Natural killer cell (primary cell): Measurements from ENCODE around the gene ITLN1. TPM values are rescaled to one million over a fixed set of nuclear protein-coding genes. Genes with fewer than 3 reads are reported as not detected.

ENCODE experiments used
- ATAC-seq, 3 donors: fragments of 150-1000 bp in 2 of 3; fragments of 200-7000 bp in 1 of 3; cut with Tn5 transposase; 1 replicate in 1 of 3; 2 replicates in 2 of 3; pipeline ENCODE4 v1.10.0; 2021; ENCODE audit warnings: mild to moderate bottlenecking in 2 of 3, moderate library complexity in 2 of 3
- DNase-seq, 2 donors: peaks; one replicate each; pipeline versions ENCODE4 v3.0.0 to v3.0.0-alpha.2; 2013 to 2021; ENCODE audit warnings: mixed read lengths in 1 of 2
- H3K27ac ChIP-seq: one replicate; pipeline ENCODE4 v1.5.1; 2013; ENCODE audit warnings: mild to moderate bottlenecking, low read length
- H3K27me3 ChIP-seq: one replicate; pipeline ENCODE4 v1.6.1; 2013; ENCODE audit warnings: low read length; ENCODE audit not compliant: control insufficient read depth, insufficient read depth
- H3K36me3 ChIP-seq: one replicate; pipeline ENCODE4 v1.6.1; 2013; ENCODE audit warnings: low read length; ENCODE audit not compliant: control insufficient read depth, insufficient read depth
- H3K4me1 ChIP-seq: one replicate; pipeline ENCODE4 v1.6.1; 2013; ENCODE audit warnings: low read length; ENCODE audit not compliant: control insufficient read depth, insufficient read depth
- H3K4me3 ChIP-seq: one replicate; pipeline ENCODE4 v1.5.1; 2013; ENCODE audit warnings: low read length
- H3K9me3 ChIP-seq: one replicate; pipeline ENCODE4 v1.6.1; 2013; ENCODE audit warnings: low read length; ENCODE audit not compliant: control insufficient read depth, insufficient read depth
- H3K27ac Mint-ChIP-seq, 2 donors: one replicate each; pipeline ENCODE4 v1.8.0; 2022; ENCODE audit warnings: mild to moderate bottlenecking in 2 of 2, mixed read lengths in 2 of 2, moderate library complexity in 1 of 2
- H3K27me3 Mint-ChIP-seq, 2 donors: one replicate each; pipeline ENCODE4 v1.8.0; 2022; ENCODE audit warnings: low read depth in 2 of 2, mixed read lengths in 2 of 2
- H3K36me3 Mint-ChIP-seq: one replicate; pipeline ENCODE4 v1.8.0; 2022; ENCODE audit warnings: mixed read lengths
- H3K4me1 Mint-ChIP-seq, 2 donors: one replicate each; pipeline ENCODE4 v1.8.0; 2022; ENCODE audit warnings: mixed read lengths in 2 of 2
- H3K4me3 Mint-ChIP-seq: one replicate; pipeline ENCODE4 v1.8.0; 2022; ENCODE audit warnings: mild to moderate bottlenecking, moderate library complexity, mixed read lengths
- H3K9me3 Mint-ChIP-seq, 2 donors: one replicate each; pipeline ENCODE4 v1.8.0; 2022; ENCODE audit warnings: mixed read lengths in 2 of 2
- WGBS: methylation state at CpG from one replicate; pipeline ENCODE4 v1.1.7; 2013; ENCODE audit warnings: missing lambda C conversion rate; ENCODE audit not compliant: insufficient coverage; 5-methylcytosine and 5-hydroxymethylcytosine counted together
- intact Hi-C: fragments of 100-400 bp; cut with micrococcal nuclease; formaldehyde crosslinking; loops from one replicate; pipeline ENCODE4 v1.14.2; 2022
- total RNA-seq, 4 donors: library from RNA; stranded (reverse); fragments of 120-200 nt in 1 of 4; gene quantifications; one replicate each; pipeline versions ENCODE4 v1.2.3 to v1.2.4, GENCODE V29; 2013 to 2022
- TF ChIP-seq, protein P1 (sequence below): fragments of 200-600 bp; IDR thresholded peaks from one replicate; pipeline ENCODE4 v1.8.0; 2022; ENCODE audit warnings: antibody characterized with exemption

ITLN1 gene
- total RNA-seq, 3 donors from 2014 or later (not counting 1 experiment from before 2014, with no cell fraction given), result not detected

- intact Hi-C loops, result loop anchor here (5.0 kb wide), 1 partner anchor 42 kb away; the partner anchor contains the start of gene LY9
- TF ChIP-seq, protein P1, sequence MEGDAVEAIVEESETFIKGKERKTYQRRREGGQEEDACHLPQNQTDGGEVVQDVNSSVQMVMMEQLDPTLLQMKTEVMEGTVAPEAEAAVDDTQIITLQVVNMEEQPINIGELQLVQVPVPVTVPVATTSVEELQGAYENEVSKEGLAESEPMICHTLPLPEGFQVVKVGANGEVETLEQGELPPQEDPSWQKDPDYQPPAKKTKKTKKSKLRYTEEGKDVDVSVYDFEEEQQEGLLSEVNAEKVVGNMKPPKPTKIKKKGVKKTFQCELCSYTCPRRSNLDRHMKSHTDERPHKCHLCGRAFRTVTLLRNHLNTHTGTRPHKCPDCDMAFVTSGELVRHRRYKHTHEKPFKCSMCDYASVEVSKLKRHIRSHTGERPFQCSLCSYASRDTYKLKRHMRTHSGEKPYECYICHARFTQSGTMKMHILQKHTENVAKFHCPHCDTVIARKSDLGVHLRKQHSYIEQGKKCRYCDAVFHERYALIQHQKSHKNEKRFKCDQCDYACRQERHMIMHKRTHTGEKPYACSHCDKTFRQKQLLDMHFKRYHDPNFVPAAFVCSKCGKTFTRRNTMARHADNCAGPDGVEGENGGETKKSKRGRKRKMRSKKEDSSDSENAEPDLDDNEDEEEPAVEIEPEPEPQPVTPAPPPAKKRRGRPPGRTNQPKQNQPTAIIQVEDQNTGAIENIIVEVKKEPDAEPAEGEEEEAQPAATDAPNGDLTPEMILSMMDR, result no peak
- Histone ChIP-seq H3K27me3 (no peaks in the 10 kb centered on the region), H3K4me1 (peaks cover 85% of the 10 kb centered on the region), H3K4me3 (no peak overlapping the region), H3K36me3 (peaks cover 63% of the 10 kb centered on the region), H3K9me3 (no peaks in the 10 kb centered on the region), H3K27ac (peak overlapping the region; percentile 70)
- Mint-ChIP-seq H3K36me3 (peaks cover 13% of the 10 kb centered on the region), H3K9me3 (no peaks in the 10 kb centered on the region), H3K4me1 (peaks cover 85 to 88% of the 10 kb centered on the region in 2 donors), H3K27ac (peak overlapping the region in 1 of 2 donors; percentile 95), H3K4me3 (peak overlapping the region; percentile 83), H3K27me3 (no peaks in the 10 kb centered on the region)
- no peak for ATAC-seq
- WGBS, result 14% methylated on average over 7 of the region's 7 CpGs
- peak in 1 of 2 donors; percentile 54 for DNase-seq
These were observed 46.1 kb downstream of the ITLN1 start for GRCh38 chr1:160838888-160839287.

GRCh38 chr1:160837558-160838205, 47.3 kb downstream of the ITLN1 start:
- Mint-ChIP-seq H3K27me3 (no peaks in the 10 kb centered on the region), H3K4me3 (peak overlapping the region; percentile 83), H3K27ac (peak overlapping the region in 1 of 2 donors; percentile 95), H3K9me3 (no peaks in the 10 kb centered on the region), H3K4me1 (peaks cover 85 to 87% of the 10 kb centered on the region in 2 donors), H3K36me3 (peaks cover 13% of the 10 kb centered on the region)
- Histone ChIP-seq H3K36me3 (peaks cover 75% of the 10 kb centered on the region), H3K4me1 (peaks cover 80% of the 10 kb centered on the region), H3K27me3 (no peaks in the 10 kb centered on the region), H3K4me3 (no peak overlapping the region), H3K9me3 (no peaks in the 10 kb centered on the region), H3K27ac (peak overlapping the region; percentile 70)
- DNase-seq, result peak; percentile 76 to 94
- WGBS, result 1% methylated on average over 9 of the region's 9 CpGs
- intact Hi-C loops, result loop anchor here (1.0 to 5.0 kb wide), 2 partner anchors 25 to 40 kb away; partner anchors contain the start of genes CD244 and LY9
- TF ChIP-seq, protein P1, result peak; percentile 42
- ATAC-seq, result peak; percentile 87 to 97 (median 95)

GRCh38 chr1:160836981-160837557, 47.9 kb downstream of the ITLN1 start:
- H3K27me3 ChIP-seq, result no peaks in the 10 kb centered on the region
- H3K4me1 ChIP-seq, result peaks cover 74% of the 10 kb centered on the region
- peak overlapping the region in 1 of 2 donors; percentile 95 for H3K27ac Mint-ChIP-seq
- H3K4me1 Mint-ChIP-seq, result peaks cover 80 to 81% of the 10 kb centered on the region in 2 donors
- no peaks in the 10 kb centered on the region for H3K9me3 ChIP-seq
- intact Hi-C loops, result loop anchor here (1.0 to 5.0 kb wide), 2 partner anchors 25 to 40 kb away; partner anchors contain the start of genes CD244 and LY9
- H3K4me3 ChIP-seq, result no peak overlapping the region
- H3K27me3 Mint-ChIP-seq, result no peaks in the 10 kb centered on the region
- ATAC-seq (no peak), DNase-seq (peak in 1 of 2 donors; percentile 21)
- WGBS, result 44% methylated on average over 3 of the region's 4 CpGs
- peaks cover 18% of the 10 kb centered on the region for H3K36me3 Mint-ChIP-seq
- H3K36me3 ChIP-seq, result peaks cover 80% of the 10 kb centered on the region
- H3K4me3 Mint-ChIP-seq, result peak overlapping the region; percentile 55
- TF ChIP-seq, protein P1, result no peak
- H3K9me3 Mint-ChIP-seq, result no peaks in the 10 kb centered on the region
- H3K27ac ChIP-seq, result peak overlapping the region; percentile 70
